Activated CD8-positive, alpha-beta memory T cell treated with anti-CD3 and anti-CD28 coated beads, Interleukin-2, amount 10 ng/mL, durations not matched to agents 7 days and 5 days (primary cell): ENCODE data around the gene FEZ2. TPM values are rescaled to one million over a fixed set of nuclear protein-coding genes. Genes with fewer than 3 reads are reported as not detected.
A peak's percentile ranks its signal among the peaks of the same experiment; 100 is the strongest.
"Not testable (repeated sequence)": the region's sequence is repeated elsewhere in the genome, so short reads cannot be mapped to it uniquely, and the experiment has no call there.

Experiments used
- ATAC-seq: fragments of 150-1000 bp; cut with Tn5 transposase; one replicate; pipeline ENCODE4 v1.10.0; 2021; ENCODE audit warnings: moderate library complexity
- CTCF ChIA-PET: fragments of 350-600 bp; sonication (Branson Sonifier 250); formaldehyde crosslinking; loops from one replicate; lab custom pipeline; 2021; ENCODE audit warnings: antibody characterized with exemption; lab: Charles Lee
- DNase-seq: peaks from one replicate; pipeline ENCODE4 v3.0.0-alpha.2; 2020
- H3K27ac Mint-ChIP-seq: one replicate; pipeline ENCODE4 v1.8.0; 2021; ENCODE audit warnings: mild to moderate bottlenecking, mixed read lengths
- H3K27me3 Mint-ChIP-seq: one replicate; pipeline ENCODE4 v1.8.0; 2021; ENCODE audit warnings: mixed read lengths
- H3K36me3 Mint-ChIP-seq: one replicate; pipeline ENCODE4 v1.8.0; 2021; ENCODE audit warnings: mild to moderate bottlenecking, mixed read lengths
- H3K4me1 Mint-ChIP-seq: one replicate; pipeline ENCODE4 v1.8.0; 2021; ENCODE audit warnings: mixed read lengths
- H3K4me3 Mint-ChIP-seq: one replicate; pipeline ENCODE4 v1.8.0; 2021; ENCODE audit warnings: mild to moderate bottlenecking, moderate library complexity, mixed read lengths
- H3K9me3 Mint-ChIP-seq: one replicate; pipeline ENCODE4 v1.8.0; 2022; ENCODE audit warnings: low read depth, mixed read lengths
- total RNA-seq, 2 experiments: library from RNA; stranded (reverse); gene quantifications; one replicate each; pipeline ENCODE4 v1.2.3, GENCODE V29; 2021

The FEZ2 gene
- total RNA-seq, 2 experiments from 2014 or later = 9.9 to 13.3 TPM

DNA sequence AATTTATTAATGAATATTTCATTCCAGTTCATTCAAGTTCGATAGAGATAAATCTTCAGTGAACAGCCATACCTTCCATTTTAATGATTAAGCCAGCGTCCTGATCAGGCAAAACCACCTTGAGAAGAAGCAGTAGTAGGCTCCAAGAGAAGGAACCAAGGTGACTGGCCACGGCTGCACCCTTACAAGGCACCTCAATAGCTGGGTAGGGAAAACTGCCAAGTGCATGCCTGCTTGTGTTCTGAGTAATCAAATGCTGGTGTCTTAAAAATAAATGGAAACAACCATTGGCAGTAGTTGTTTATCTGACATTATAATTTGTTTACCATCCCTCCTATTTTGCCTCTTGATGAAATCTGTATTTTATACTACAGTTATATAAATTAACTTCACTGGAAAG lies 10.0 kb upstream of the FEZ2 start:
- no peaks in the 10 kb centered on the region for H3K36me3 Mint-ChIP-seq
- ATAC-seq (no peak), DNase-seq (no peak)
- H3K9me3 Mint-ChIP-seq = no peaks in the 10 kb centered on the region
- CTCF ChIA-PET = no interaction called here
- H3K4me1 Mint-ChIP-seq = peaks cover 6% of the 10 kb centered on the region
- H3K27ac Mint-ChIP-seq = no peak overlapping the region
- no peak overlapping the region for H3K4me3 Mint-ChIP-seq
- peaks cover 12% of the 10 kb centered on the region for H3K27me3 Mint-ChIP-seq

GRCh38 chr2:36606925-36607324 lies 9.0 kb upstream of the FEZ2 start:
- CTCF ChIA-PET = no interaction called here
- DNase-seq (no peak), ATAC-seq (no peak)
- Mint-ChIP-seq H3K27ac (no peak overlapping the region), H3K4me3 (no peak overlapping the region), H3K4me1 (peaks cover 6% of the 10 kb centered on the region), H3K27me3 (peaks cover 9% of the 10 kb centered on the region), H3K9me3 (no peaks in the 10 kb centered on the region), H3K36me3 (no peaks in the 10 kb centered on the region)

DNA sequence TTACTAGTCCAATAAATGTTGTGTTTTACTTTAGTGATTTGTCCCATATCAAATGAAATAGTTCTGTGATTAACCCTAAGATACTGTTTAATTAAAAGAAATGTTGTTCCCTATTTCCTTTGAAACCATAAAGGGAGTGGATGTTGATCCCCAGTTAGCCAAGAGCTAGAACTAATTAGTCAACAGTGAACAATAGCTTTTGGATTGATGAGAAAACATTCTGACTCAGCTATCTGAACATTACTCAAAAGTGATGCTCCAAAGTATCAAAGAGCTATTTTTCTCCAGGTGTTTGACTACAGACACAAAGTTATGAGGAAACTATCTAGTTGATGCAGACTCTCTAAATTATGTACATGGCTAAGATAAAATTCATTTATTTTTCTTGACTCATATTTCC lies 7.3 kb upstream of the FEZ2 start:
- ATAC-seq (no peak), DNase-seq (no peak)
- Mint-ChIP-seq H3K27me3 (peaks cover 9% of the 10 kb centered on the region), H3K36me3 (no peaks in the 10 kb centered on the region), H3K4me1 (peaks cover 2% of the 10 kb centered on the region), H3K27ac (no peak overlapping the region), H3K4me3 (no peak overlapping the region), H3K9me3 (no peaks in the 10 kb centered on the region)
- CTCF ChIA-PET = no interaction called here

- DNase-seq, H3K27me3 Mint-ChIP-seq, H3K27ac Mint-ChIP-seq, H3K4me3 Mint-ChIP-seq, H3K9me3 Mint-ChIP-seq, ATAC-seq, H3K36me3 Mint-ChIP-seq, CTCF ChIA-PET, H3K4me1 Mint-ChIP-seq: not testable (repeated sequence)
Measured at GRCh38 chr2:36603629-36604028, 5.7 kb upstream of the FEZ2 start.

GRCh38 chr2:36597003-36597531 lies 901 bp downstream of the FEZ2 start:
- Mint-ChIP-seq H3K36me3 (peaks cover 1% of the 10 kb centered on the region), H3K4me3 (peak overlapping the region; percentile 82), H3K27ac (peak overlapping the region; percentile 88), H3K4me1 (peaks cover 16% of the 10 kb centered on the region), H3K27me3 (no peaks in the 10 kb centered on the region), H3K9me3 (no peaks in the 10 kb centered on the region)
- DNase-seq (no peak), ATAC-seq (no peak)
- CTCF ChIA-PET = no interaction called here

GRCh38 chr2:36596397-36596796 lies 1.6 kb downstream of the FEZ2 start:
- H3K27ac Mint-ChIP-seq = no peak overlapping the region
- H3K27me3 Mint-ChIP-seq = no peaks in the 10 kb centered on the region
- no peaks in the 10 kb centered on the region for H3K9me3 Mint-ChIP-seq
- no peak for ATAC-seq
- H3K4me3 Mint-ChIP-seq = peak overlapping the region; percentile 82
- peaks cover 16% of the 10 kb centered on the region for H3K4me1 Mint-ChIP-seq
- peaks cover 1% of the 10 kb centered on the region for H3K36me3 Mint-ChIP-seq
- no peak for DNase-seq
- CTCF ChIA-PET = no interaction called here

DNA sequence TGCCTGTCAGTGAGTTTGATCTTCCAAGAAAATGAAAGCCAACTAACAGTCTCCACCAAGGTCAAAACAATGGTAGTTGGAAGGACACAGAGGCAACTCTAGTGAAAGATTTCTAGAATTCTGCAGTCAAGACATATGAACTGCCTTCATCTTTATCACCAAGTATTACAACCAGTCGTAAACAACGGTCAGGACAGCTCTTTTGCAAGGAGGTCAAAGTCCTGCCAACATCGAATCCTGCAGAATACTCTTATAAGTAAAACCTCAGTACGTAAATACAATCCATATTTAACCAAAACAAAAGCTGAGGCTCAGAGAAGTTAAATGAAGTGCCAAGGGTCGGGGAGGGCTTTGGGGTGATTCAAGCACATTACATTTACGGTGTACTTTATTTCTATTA lies 3.1 kb downstream of the FEZ2 start:
- no peaks in the 10 kb centered on the region for H3K9me3 Mint-ChIP-seq
- no peaks in the 10 kb centered on the region for H3K27me3 Mint-ChIP-seq
- H3K4me1 Mint-ChIP-seq = peaks cover 16% of the 10 kb centered on the region
- H3K4me3 Mint-ChIP-seq = no peak overlapping the region
- DNase-seq (no peak), ATAC-seq (no peak)
- CTCF ChIA-PET = no interaction called here
- peaks cover 5% of the 10 kb centered on the region for H3K36me3 Mint-ChIP-seq
- H3K27ac Mint-ChIP-seq = no peak overlapping the region

DNA sequence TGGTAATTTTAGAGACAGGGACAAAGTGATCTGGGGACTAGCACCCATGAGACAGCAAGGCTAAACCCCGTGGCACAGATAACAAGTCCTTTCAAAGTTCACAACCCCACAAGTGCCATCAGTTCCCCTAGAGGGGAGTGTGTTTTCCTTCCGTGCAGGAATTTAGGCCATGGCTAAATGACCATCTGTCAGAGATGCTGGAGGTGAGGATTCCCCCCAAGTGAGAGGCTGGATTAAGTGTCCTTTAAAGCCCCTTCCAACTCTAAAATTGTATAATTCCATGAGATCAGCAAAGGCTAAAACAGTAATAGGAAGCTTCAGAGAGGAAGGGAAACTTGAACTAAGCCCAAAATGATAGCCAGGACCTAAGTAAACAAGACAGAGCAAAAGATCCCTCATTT lies 8.7 kb downstream of the FEZ2 start:
- H3K9me3 Mint-ChIP-seq = no peaks in the 10 kb centered on the region
- peaks cover 28% of the 10 kb centered on the region for H3K36me3 Mint-ChIP-seq
- H3K27ac Mint-ChIP-seq = no peak overlapping the region
- no peaks in the 10 kb centered on the region for H3K27me3 Mint-ChIP-seq
- H3K4me3 Mint-ChIP-seq = no peak overlapping the region
- CTCF ChIA-PET = no interaction called here
- DNase-seq = no peak
- no peak for ATAC-seq
- H3K4me1 Mint-ChIP-seq = no peaks in the 10 kb centered on the region

- no peaks in the 10 kb centered on the region for H3K27me3 Mint-ChIP-seq
- no peaks in the 10 kb centered on the region for H3K9me3 Mint-ChIP-seq
- H3K27ac Mint-ChIP-seq = no peak overlapping the region
- ATAC-seq = no peak
- CTCF ChIA-PET = no interaction called here
- no peak for DNase-seq
- peaks cover 40% of the 10 kb centered on the region for H3K36me3 Mint-ChIP-seq
- no peaks in the 10 kb centered on the region for H3K4me1 Mint-ChIP-seq
- H3K4me3 Mint-ChIP-seq = no peak overlapping the region
Measured at GRCh38 chr2:36587556-36587955, 10.4 kb downstream of the FEZ2 start.

- Mint-ChIP-seq H3K27me3 (no peaks in the 10 kb centered on the region), H3K9me3 (no peaks in the 10 kb centered on the region), H3K27ac (no peak overlapping the region), H3K4me1 (no peaks in the 10 kb centered on the region), H3K36me3 (peaks cover 43% of the 10 kb centered on the region), H3K4me3 (no peak overlapping the region)
- CTCF ChIA-PET = no interaction called here
- no peak for ATAC-seq
- no peak for DNase-seq
Measured at GRCh38 chr2:36587101-36587500, 10.9 kb downstream of the FEZ2 start.

DNA sequence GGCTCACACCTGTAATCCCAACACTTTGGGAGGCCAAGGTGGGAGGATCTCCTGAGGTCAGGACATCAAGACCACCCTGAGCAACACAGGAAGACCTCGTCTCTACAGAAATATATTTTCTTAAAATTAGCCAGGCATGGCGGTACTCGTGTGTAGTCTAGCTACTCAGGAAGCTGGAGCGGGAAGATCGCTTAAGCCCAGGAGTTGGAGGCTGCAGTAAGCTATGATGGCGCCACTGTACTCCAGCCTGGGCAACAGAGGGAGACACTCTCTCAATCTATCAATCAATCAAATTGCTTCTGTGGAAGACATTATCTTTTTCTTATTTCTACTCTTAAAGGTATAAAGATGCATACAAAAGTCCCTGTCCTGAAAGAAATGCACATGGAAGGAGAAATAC lies 11.3 kb downstream of the FEZ2 start:
- Mint-ChIP-seq H3K27me3 (no peaks in the 10 kb centered on the region), H3K4me3 (no peak overlapping the region), H3K9me3 (no peaks in the 10 kb centered on the region), H3K4me1 (no peaks in the 10 kb centered on the region), H3K27ac (no peak overlapping the region), H3K36me3 (peaks cover 45% of the 10 kb centered on the region)
- ATAC-seq (no peak), DNase-seq (no peak)
- CTCF ChIA-PET = no interaction called here

- Mint-ChIP-seq H3K27ac (no peak overlapping the region), H3K4me1 (no peaks in the 10 kb centered on the region), H3K4me3 (no peak overlapping the region), H3K36me3 (peaks cover 62% of the 10 kb centered on the region), H3K27me3 (no peaks in the 10 kb centered on the region), H3K9me3 (no peaks in the 10 kb centered on the region)
- DNase-seq (no peak), ATAC-seq (no peak)
- CTCF ChIA-PET = no interaction called here
Measured at GRCh38 chr2:36584148-36584794, 13.7 kb downstream of the FEZ2 start.

GRCh38 chr2:36582951-36583350 lies 15.0 kb downstream of the FEZ2 start:
- no peaks in the 10 kb centered on the region for H3K27me3 Mint-ChIP-seq
- peaks cover 72% of the 10 kb centered on the region for H3K36me3 Mint-ChIP-seq
- DNase-seq (no peak), ATAC-seq (no peak)
- H3K27ac Mint-ChIP-seq = no peak overlapping the region
- no peak overlapping the region for H3K4me3 Mint-ChIP-seq
- H3K4me1 Mint-ChIP-seq = peaks cover 10% of the 10 kb centered on the region
- H3K9me3 Mint-ChIP-seq = no peaks in the 10 kb centered on the region
- CTCF ChIA-PET = no interaction called here

DNA sequence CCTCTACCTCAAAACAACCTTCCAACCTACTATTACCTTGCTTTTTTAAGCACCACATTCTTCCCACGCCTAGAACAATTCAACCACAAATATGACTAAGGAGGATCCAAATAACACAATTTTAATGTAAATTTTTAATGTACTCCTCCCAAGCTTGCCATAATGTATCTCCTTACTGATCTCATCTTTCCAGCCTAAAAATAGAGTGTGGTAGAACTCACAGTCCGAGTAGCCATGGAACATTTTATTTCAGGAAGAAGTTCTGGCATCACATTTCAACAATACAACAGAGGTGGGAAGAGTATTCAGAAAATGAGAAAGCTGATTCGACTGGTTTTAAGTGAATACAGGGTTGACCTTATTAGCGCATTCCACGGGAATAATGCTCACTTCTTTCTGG lies 15.4 kb downstream of the FEZ2 start:
- ATAC-seq = no peak
- CTCF ChIA-PET = no interaction called here
- H3K36me3 Mint-ChIP-seq = peaks cover 75% of the 10 kb centered on the region
- H3K4me1 Mint-ChIP-seq = peaks cover 10% of the 10 kb centered on the region
- no peaks in the 10 kb centered on the region for H3K27me3 Mint-ChIP-seq
- H3K27ac Mint-ChIP-seq = no peak overlapping the region
- no peak for DNase-seq
- H3K4me3 Mint-ChIP-seq = no peak overlapping the region
- no peaks in the 10 kb centered on the region for H3K9me3 Mint-ChIP-seq

- ATAC-seq (no peak), DNase-seq (no peak)
- CTCF ChIA-PET = no interaction called here
- no peak overlapping the region for H3K4me3 Mint-ChIP-seq
- no peaks in the 10 kb centered on the region for H3K27me3 Mint-ChIP-seq
- H3K36me3 Mint-ChIP-seq = peaks cover 79% of the 10 kb centered on the region
- peaks cover 10% of the 10 kb centered on the region for H3K4me1 Mint-ChIP-seq
- H3K9me3 Mint-ChIP-seq = no peaks in the 10 kb centered on the region
- no peak overlapping the region for H3K27ac Mint-ChIP-seq
Measured at GRCh38 chr2:36579297-36579664, 18.7 kb downstream of the FEZ2 start.
